ENCODE measurements around the gene GJB6.
"Not testable (repeated sequence)": the region's sequence is repeated elsewhere in the genome, so short reads cannot be mapped to it uniquely, and the experiment has no call there.

The GJB6 gene

DNA sequence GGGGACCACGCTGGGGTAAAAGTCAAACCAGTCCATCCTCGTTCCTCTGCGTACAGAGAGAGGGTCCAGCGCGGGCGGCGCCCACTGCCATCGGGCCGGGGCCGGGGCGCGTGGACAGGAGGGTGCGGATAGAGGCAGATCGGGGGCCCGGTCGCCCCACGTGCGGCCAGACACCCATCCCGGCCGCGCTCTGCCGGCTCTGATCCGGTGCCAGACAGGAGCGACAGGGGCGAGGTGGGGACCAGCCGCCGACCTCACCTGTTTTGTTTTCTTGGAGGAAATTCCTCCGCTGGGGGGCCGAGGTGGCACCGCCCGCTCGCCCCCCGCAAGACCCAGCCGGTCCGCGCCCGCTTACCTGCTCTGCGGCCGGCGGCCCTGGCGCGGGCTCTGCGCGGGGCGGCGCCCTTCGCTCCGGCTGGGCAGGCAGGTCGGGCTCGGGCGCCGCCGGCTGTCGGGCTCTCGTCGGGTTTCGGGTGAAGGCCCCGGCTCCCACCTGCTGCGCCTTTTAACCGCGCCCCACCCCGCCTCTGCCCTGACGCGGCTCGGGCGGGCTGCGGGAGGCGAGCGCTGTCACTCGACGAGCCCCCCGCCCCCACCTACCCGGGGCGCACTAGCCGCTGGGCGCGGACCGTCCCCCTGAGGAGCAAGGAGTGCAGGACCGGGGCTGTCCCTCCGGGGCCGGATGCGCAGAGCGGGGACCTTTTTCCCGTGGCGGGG is at the start of gene GJB6:
TSS of gene GJB6 (minus strand) at position 481 of the 717 bp plus-strand sequence. CDS start 8,839 bp downstream, outside the sequence.
- DNase-seq (ENCODE audit: low spot score) = no peak

- not testable (repeated sequence) for DNase-seq (ENCODE audit: low spot score)
These were observed 44.8 kb upstream of the GJB6 start for GRCh38 chr13:20276901-20277300.

- no peak for DNase-seq (ENCODE audit: low spot score)
These were observed 42.3 kb upstream of the GJB6 start for GRCh38 chr13:20274466-20274865.

GRCh38 chr13:20272588-20273171 is 40.6 kb upstream of the GJB6 start:
- no peak for DNase-seq (ENCODE audit: low spot score)

DNA sequence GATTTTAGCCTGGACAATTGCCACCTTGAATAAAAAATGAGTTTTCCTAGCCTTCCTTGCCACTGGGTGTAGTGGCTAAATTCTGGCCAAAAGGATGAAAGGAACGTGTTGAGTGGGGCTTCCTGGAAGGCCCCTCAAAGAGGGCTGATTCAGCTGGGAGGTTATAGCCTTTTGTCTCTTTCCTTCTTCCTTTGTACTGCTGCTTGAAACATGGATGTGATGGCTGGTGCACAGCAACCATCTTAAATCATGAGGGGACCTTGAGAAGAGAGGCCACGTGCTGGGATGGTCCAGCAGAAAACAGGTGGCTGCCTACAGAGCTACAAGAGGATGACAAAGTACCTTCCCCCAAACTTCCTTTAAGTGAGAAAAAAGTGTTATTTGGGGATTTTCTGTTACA is 40.0 kb upstream of the GJB6 start:
- DNase-seq (ENCODE audit: low spot score) = no peak

GRCh38 chr13:20271441-20271840 is 39.3 kb upstream of the GJB6 start:
- DNase-seq (ENCODE audit: low spot score) = no peak

GRCh38 chr13:20270163-20270865 is 38.2 kb upstream of the GJB6 start:
- DNase-seq (ENCODE audit: low spot score) = no peak

DNA sequence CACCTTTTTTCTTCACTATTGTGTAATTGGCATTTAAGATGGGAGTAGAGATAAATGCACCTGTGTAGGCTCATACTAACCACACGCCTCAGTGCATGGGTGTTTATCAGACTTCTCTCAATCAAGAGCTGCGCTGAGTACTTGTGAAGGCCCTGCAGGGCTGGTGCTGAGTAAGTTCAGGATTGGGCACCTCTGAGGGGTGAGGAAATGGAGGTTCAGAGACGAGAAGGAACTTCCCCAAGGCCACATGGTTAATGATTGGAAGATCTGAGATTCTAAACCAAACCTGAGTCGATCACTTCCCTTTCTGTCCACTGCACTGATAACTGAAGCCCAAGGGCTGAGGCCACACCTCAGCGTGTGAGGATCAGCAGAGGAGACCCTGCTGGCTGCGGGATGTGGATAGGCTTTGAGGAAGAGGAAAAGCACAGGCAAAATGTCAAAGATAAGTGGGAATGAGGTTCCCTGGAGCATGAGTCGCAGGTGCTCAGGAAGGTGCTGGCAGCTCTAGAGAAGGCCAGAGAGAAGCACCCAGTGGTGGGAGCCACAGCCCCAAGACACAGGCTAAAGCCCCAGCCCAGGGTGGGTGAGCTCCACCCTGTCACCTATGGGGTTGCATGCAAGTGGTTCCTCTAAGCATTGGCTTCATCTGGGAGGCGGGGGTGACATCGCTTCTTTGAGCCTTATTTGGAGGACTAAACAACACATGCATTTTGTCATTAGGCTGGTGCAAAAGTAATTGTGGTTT is 32.3 kb upstream of the GJB6 start:
- no peak for DNase-seq (ENCODE audit: low spot score)

- no peak for DNase-seq (ENCODE audit: low spot score)
These were observed 31.4 kb upstream of the GJB6 start for GRCh38 chr13:20263393-20264044.

- no peak for DNase-seq (ENCODE audit: low spot score)
These were observed 26.8 kb upstream of the GJB6 start for GRCh38 chr13:20258963-20259288.

DNA sequence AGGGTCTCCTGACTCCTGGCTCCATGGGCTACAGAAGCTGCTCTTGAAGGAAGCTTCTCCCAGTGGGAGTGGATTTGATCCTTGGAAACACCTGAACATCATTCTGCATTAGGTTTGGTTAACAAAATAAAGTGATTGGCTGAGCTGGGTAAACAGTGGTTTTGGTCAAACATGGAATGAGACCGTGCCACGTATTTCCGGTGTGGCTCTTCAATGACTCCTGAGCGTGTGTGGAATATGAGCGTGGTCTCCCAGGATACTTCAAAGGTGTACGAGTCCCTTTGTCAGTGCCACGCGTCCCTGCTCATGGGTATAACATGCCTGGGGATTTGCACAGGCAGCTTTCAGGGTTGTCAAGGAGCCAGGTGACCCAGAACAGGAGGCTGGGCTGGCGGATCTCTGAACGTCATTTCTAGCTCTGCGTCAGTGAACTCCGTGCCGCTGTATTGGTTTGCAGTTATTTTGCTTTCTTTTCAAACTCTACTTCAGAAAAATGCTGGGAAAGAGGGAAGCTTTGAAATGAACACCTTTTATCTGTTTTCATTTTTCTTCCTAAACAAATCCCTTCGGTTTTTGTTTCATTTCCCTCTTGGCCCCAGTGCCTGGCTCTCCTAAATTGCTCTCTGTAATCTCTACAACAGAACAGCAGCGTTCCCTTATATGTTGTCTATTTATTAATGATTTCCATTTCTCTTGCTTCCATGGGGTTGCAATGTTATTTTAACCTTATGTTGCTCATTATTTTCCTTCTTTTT is 26.3 kb upstream of the GJB6 start:
- no peak for DNase-seq (ENCODE audit: low spot score)

- no peak for DNase-seq (ENCODE audit: low spot score)
These were observed 22.0 kb upstream of the GJB6 start for GRCh38 chr13:20254076-20254475.

- no peak for DNase-seq (ENCODE audit: low spot score)
These were observed 17.8 kb upstream of the GJB6 start for GRCh38 chr13:20249913-20250312.

- DNase-seq (ENCODE audit: low spot score) = no peak
These were observed 15.8 kb upstream of the GJB6 start for GRCh38 chr13:20247963-20248362.

DNA sequence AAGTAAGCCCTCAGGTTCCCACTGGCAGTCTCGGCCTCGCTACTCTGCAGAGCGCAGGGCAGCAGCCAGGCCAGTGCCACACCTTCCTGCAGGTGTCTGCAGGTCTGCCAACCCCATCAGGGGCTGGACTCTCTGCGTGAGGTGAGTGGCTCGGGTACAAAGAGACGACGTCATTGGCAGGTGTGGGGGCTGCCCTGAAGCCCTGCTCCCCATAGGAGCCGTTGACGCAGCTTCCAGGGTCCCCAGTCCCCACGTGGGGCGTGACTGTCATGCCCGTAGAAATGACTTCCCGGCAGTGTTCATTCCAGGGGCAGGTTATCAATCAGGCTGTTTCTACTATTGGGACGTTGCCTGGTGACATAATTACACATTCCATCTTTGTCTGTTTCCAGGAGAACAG is 15.3 kb upstream of the GJB6 start:
- DNase-seq (ENCODE audit: low spot score) = no peak

DNA sequence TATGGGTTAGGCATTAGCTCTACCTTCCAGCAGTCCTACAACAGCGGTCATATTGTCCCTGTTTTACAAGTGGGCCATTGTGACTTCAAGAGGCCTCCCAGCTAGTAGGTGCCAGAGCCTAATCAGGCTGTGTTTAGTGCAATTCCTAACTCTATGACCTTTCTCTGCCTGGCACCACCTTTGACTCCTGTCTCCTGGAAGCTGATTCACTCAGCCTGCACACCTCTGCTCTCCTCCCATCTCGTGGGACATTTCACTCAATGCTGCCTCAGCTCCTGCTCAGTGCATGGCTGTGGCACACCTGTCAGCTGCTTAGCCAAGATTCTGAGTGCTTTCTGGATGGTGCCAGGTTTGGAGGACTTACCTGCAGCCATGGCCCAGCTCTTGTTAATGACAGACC is 9.5 kb upstream of the GJB6 start:
- DNase-seq (ENCODE audit: low spot score) = no peak

DNA sequence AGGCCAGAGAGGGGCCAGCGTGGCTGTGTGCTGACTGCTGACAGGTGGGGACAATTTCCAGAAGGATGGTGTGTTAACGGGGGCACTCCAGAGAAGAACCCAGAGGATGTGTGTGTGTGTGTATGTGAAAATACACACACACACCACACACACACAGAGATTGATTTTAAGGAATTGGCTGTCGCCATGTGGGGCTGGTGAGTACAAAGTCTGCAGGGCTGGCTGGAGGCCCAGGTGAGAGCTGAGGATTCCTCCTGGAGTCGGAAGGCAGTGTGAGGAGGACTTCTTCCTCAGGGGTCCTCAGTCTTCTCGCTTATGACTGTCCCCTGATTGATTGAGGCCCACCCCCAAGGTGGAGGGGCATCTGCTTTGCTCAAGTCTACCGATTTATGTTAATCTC is 7.6 kb upstream of the GJB6 start:
- DNase-seq (ENCODE audit: low spot score) = no peak

- DNase-seq (ENCODE audit: low spot score) = no peak
These were observed 598 bp upstream of the GJB6 start for GRCh38 chr13:20232556-20233277.

- peak; percentile 51 for DNase-seq (ENCODE audit: low spot score)
These were observed 943 bp downstream of the GJB6 start for GRCh38 chr13:20230913-20231838.

DNA sequence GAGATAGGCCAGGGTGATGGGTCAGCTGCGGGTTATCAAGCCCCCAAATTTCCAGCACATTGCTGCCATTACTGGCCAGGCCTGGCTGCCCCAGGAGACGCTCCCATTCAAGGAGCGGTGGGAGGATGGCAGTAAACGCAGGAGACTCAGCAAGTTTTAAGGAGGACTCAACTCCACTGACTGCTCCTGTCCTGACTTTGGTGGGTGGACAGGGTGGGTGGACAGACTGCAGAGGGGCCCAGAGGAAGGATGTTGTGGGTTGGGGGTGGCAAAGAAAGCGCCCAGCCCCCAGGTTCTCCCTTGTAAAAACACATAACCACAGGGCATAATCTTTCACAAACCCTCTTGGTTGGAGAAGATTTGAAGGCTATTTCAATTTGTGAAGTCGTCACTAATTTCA is 4.4 kb downstream of the GJB6 start:
- DNase-seq (ENCODE audit: low spot score) = no peak

All from Ammon's horn (tissue), 1 donor.